ENCODE data around the gene UXT. TPM values are rescaled to one million over a fixed set of nuclear protein-coding genes. Genes with fewer than 3 reads are reported as not detected.
A peak's percentile ranks its signal among the peaks of the same experiment; 100 is the strongest.

The UXT gene
- total RNA-seq, 1 experiment from 2014 or later: 143 TPM

DNA sequence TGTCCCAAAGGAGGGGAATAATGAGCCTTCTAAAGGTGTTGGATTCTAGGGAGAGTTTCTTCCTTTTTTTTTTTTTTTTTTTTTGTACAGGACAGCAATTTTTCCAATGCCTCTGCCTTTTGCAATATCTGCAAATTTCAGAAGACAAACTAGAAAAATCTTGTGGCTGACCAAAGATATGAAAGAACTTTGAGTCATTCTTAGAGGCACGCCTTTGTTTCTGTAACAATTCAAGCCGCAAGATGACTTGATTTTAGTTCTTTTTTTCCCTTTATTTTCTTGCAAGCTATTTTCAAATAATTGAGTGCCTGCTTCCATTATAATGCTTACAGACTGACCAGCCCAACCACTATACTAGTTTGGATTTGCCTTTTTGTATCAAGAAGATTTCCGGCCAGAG, 47.6 kb upstream of the UXT start:
- POLR2A ChIA-PET (ENCODE audit: unreplicated experiment): no interaction called here
- DNase-seq: no peak
- no peaks in the 10 kb centered on the region for H4K20me1 ChIP-seq (ENCODE audit: low read length)

DNA sequence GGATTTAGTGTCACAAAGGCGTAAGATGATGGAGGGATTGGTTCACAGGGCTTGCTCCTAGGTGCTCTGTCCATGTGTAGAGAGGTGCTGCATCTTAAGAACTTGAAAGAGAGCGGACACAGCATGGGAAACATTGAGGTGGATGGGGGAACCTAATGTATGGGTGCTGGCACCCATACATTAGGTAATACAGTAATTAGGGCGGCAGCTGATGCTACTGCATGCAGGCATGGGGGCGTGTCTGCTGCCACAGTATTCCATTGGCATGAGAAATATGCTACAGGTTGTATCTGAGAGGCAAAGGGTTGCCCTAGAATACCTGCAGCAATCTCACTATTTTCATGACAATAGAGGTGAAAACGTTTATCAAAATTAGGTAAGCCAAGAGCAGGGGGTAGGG, 45.8 kb upstream of the UXT start:
- intact Hi-C loops (cut with micrococcal nuclease): no loop called here
- Histone ChIP-seq H3K9ac (ENCODE audit: low read length) (no peak overlapping the region), H3K4me3 (ENCODE audit: low read length) (no peak overlapping the region), H3K27ac (ENCODE audit: low read length) (no peak overlapping the region), H3K27me3 (ENCODE audit: low read length) (peaks cover 47% of the 10 kb centered on the region), H3F3A (ENCODE audit: low read length, unreplicated experiment) (no peaks in the 10 kb centered on the region), H4K20me1 (ENCODE audit: low read length) (no peaks in the 10 kb centered on the region), H2AFZ (ENCODE audit: low read length) (no peak overlapping the region), H3K4me1 (ENCODE audit: insufficient read depth, low read length) (no peaks in the 10 kb centered on the region), H3K36me3 (ENCODE audit: low read depth, low read length) (no peaks in the 10 kb centered on the region), H3K79me2 (ENCODE audit: low read length) (no peaks in the 10 kb centered on the region), H3K9me3 (ENCODE audit: low read length) (no peaks in the 10 kb centered on the region), H3K4me2 (ENCODE audit: low read length) (no peak overlapping the region), H3K9me2 (replicated peaks; ENCODE audit: low read length) (no peaks in the 10 kb centered on the region)
- ATAC-seq (no peak), DNase-seq (no peak)
- CTCF ChIA-PET: no interaction called here
- TF ChIP-seq EZH2phosphoT487 (IDR thresholded peaks at IDR 0.05; ENCODE audit: borderline replicate concordance, low read length) (no peak), EZH2 (IDR thresholded peaks at IDR 0.05; ENCODE audit: low read length, unreplicated experiment) (no peak), CTCF (conservative IDR thresholded peaks at IDR 0.05; ENCODE audit: low read depth, low read length) (no peak)
- no TSS peak for BruUV-seq (replicated peaks)
- POLR2A ChIA-PET (ENCODE audit: unreplicated experiment): interaction anchor here (0.7 kb wide), 1 partner anchor 529 kb away, joined by 7 read pairs; no protein-coding TSS in a partner anchor

More for the DNA sequence above, 47.6 kb upstream of the UXT start:
- CTCF ChIA-PET: no interaction called here
- no peak overlapping the region for H3K27ac ChIP-seq (ENCODE audit: low read length)
- no TSS peak for BruUV-seq (replicated peaks)
- ATAC-seq: no peak
- no peak overlapping the region for H3K4me2 ChIP-seq (ENCODE audit: low read length)
- H3F3A ChIP-seq (ENCODE audit: low read length, unreplicated experiment): no peaks in the 10 kb centered on the region
- H3K9ac ChIP-seq (ENCODE audit: low read length): no peak overlapping the region
- intact Hi-C loops (cut with micrococcal nuclease): no loop called here
- no peak for TF ChIP-seq EZH2 (IDR thresholded peaks at IDR 0.05; ENCODE audit: low read length, unreplicated experiment)
- TF ChIP-seq CTCF (conservative IDR thresholded peaks at IDR 0.05; ENCODE audit: low read depth, low read length): no peak
- TF ChIP-seq EZH2phosphoT487 (IDR thresholded peaks at IDR 0.05; ENCODE audit: borderline replicate concordance, low read length): no peak
- no peaks in the 10 kb centered on the region for H3K9me3 ChIP-seq (ENCODE audit: low read length)
- no peaks in the 10 kb centered on the region for H3K4me1 ChIP-seq (ENCODE audit: insufficient read depth, low read length)
- H3K9me2 ChIP-seq (replicated peaks; ENCODE audit: low read length): no peaks in the 10 kb centered on the region
- peaks cover 49% of the 10 kb centered on the region for H3K27me3 ChIP-seq (ENCODE audit: low read length)
- no peaks in the 10 kb centered on the region for H3K36me3 ChIP-seq (ENCODE audit: low read depth, low read length)
- no peak overlapping the region for H2AFZ ChIP-seq (ENCODE audit: low read length)
- H3K79me2 ChIP-seq (ENCODE audit: low read length): no peaks in the 10 kb centered on the region
- H3K4me3 ChIP-seq (ENCODE audit: low read length): no peak overlapping the region

DNA sequence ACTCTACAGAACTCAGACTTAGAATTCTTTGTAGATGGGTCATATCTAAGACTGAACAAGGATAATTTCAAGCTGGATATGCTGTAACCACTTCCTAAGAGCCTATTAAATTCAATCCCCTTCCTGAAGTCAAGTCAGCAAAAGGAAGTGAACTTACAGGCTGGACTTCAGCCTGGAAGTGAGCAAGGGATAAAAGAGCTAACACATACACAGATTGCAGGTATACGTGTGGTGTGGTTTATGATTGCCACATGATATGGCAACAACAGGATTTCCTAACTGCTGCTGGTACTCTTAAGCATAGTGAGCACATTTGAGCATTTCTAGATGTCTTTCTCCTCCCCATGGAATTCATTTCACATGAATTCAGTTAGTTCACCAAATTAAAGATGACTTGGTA, 38.2 kb upstream of the UXT start:
- Histone ChIP-seq H3K79me2 (ENCODE audit: low read length) (no peaks in the 10 kb centered on the region), H2AFZ (ENCODE audit: low read length) (no peak overlapping the region), H3K9ac (ENCODE audit: low read length) (no peak overlapping the region), H3K36me3 (ENCODE audit: low read depth, low read length) (no peaks in the 10 kb centered on the region), H3K4me1 (ENCODE audit: insufficient read depth, low read length) (no peaks in the 10 kb centered on the region), H3K9me2 (replicated peaks; ENCODE audit: low read length) (no peaks in the 10 kb centered on the region), H3K27ac (ENCODE audit: low read length) (no peak overlapping the region), H3K27me3 (ENCODE audit: low read length) (peaks cover 9% of the 10 kb centered on the region; the same call in 1 of the 2 replicates), H3K4me2 (ENCODE audit: low read length) (no peak overlapping the region), H4K20me1 (ENCODE audit: low read length) (no peaks in the 10 kb centered on the region), H3F3A (ENCODE audit: low read length, unreplicated experiment) (no peaks in the 10 kb centered on the region), H3K4me3 (ENCODE audit: low read length) (no peak overlapping the region), H3K9me3 (ENCODE audit: low read length) (no peaks in the 10 kb centered on the region)
- peak; percentile 42 for DNase-seq
- ChIA-PET CTCF (no interaction called here), POLR2A (ENCODE audit: unreplicated experiment) (no interaction called here)
- intact Hi-C loops (cut with micrococcal nuclease): no loop called here
- BruUV-seq (replicated peaks): no TSS peak
- ATAC-seq: no peak
- TF ChIP-seq EZH2 (IDR thresholded peaks at IDR 0.05; ENCODE audit: low read length, unreplicated experiment): no peak
- TF ChIP-seq EZH2phosphoT487 (IDR thresholded peaks at IDR 0.05; ENCODE audit: borderline replicate concordance, low read length): no peak
- no peak for TF ChIP-seq CTCF (conservative IDR thresholded peaks at IDR 0.05; ENCODE audit: low read depth, low read length)

Data from PC-3 (cell line).